ENCODE measurements around the gene CLDN3. TPM values are rescaled to one million over a fixed set of nuclear protein-coding genes. Genes with fewer than 3 reads are reported as not detected.

CLDN3 gene
- total and polyA plus RNA-seq, 9 of the 15 experiments (the other 6 are each of a cell fraction or from before 2014, with no cell fraction given) = 0.29 TPM; not detected in 8

DNA sequence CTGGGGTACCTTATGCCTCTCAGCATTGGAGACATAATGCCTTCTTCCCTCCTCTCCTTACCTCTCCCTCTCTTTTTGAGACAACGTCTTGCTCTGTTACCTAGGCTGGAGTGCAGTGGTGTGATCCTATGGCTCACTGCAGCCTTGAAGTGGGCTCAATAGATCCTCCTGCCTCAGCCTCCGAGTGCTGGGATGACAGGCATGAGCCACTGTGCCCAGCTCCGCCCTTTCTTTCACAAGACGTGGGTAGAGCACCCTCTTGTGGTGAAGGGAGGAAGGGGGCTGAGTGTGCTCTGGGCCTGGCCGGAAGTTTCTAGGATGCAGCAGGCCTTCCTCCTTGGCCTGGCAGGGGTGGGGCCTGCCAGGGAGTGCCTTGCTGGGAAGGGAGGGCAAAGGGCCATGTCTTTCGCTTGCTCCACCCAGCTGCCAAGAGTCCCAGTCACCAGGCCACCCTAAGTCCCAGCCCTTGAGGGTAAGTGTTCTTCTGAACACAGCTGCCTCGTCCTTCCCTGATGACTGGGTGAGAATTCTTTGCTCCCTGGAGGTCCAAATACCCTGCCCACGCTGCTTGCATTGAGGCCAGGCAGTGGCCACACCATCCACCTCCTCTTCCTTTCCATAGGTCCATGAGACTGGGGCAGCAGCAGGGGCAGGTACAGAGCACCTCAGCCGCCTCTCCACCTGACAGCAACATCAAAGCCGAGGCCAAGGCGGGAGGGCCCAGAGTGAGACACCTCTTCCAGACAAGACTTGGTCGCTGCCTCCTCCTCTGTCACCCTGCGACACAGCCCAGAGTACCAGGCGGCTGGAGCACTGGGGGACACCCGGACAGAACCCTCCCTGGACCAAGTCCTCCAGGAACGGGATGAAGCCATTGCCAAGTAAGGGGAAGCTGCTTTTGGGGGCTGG is 35.2 kb downstream of the CLDN3 start (continued):
- TF ChIP-seq SMARCA5 (IDR thresholded peaks at IDR 0.05) = 0 out of 2 replicates have a peak, but pooled peaks have one; percentile 39
- peak; percentile 83; the same call in 1 of the 2 replicates for TF ChIP-seq MTA3 (IDR thresholded peaks at IDR 0.05; ENCODE audit: borderline replicate concordance)
- TF ChIP-seq, protein P1, sequence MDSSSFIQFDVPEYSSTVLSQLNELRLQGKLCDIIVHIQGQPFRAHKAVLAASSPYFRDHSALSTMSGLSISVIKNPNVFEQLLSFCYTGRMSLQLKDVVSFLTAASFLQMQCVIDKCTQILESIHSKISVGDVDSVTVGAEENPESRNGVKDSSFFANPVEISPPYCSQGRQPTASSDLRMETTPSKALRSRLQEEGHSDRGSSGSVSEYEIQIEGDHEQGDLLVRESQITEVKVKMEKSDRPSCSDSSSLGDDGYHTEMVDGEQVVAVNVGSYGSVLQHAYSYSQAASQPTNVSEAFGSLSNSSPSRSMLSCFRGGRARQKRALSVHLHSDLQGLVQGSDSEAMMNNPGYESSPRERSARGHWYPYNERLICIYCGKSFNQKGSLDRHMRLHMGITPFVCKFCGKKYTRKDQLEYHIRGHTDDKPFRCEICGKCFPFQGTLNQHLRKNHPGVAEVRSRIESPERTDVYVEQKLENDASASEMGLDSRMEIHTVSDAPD (CRISPR knock-in tag; IDR thresholded peaks at IDR 0.05) = no peak
- TF ChIP-seq SUPT5H (IDR thresholded peaks at IDR 0.05) = peak; percentile 67
- TF ChIP-seq ZNF785 (CRISPR knock-in tag; IDR thresholded peaks at IDR 0.05) = no peak
- no peak for TF ChIP-seq CSDE1 (IDR thresholded peaks at IDR 0.05)
- TF ChIP-seq HDAC1 (IDR thresholded peaks at IDR 0.05) = peak in 1 of 2 experiments; percentile 52; a peak in 1 of 4 replicates
- no peak for TF ChIP-seq ZNF224 (CRISPR knock-in tag; IDR thresholded peaks at IDR 0.05)
- TF ChIP-seq, protein P2, sequence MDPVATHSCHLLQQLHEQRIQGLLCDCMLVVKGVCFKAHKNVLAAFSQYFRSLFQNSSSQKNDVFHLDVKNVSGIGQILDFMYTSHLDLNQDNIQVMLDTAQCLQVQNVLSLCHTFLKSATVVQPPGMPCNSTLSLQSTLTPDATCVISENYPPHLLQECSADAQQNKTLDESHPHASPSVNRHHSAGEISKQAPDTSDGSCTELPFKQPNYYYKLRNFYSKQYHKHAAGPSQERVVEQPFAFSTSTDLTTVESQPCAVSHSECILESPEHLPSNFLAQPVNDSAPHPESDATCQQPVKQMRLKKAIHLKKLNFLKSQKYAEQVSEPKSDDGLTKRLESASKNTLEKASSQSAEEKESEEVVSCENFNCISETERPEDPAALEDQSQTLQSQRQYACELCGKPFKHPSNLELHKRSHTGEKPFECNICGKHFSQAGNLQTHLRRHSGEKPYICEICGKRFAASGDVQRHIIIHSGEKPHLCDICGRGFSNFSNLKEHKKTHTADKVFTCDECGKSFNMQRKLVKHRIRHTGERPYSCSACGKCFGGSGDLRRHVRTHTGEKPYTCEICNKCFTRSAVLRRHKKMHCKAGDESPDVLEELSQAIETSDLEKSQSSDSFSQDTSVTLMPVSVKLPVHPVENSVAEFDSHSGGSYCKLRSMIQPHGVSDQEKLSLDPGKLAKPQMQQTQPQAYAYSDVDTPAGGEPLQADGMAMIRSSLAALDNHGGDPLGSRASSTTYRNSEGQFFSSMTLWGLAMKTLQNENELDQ (CRISPR knock-in tag; IDR thresholded peaks at IDR 0.05; ENCODE audit: borderline replicate concordance) = no peak
- no peak for TF ChIP-seq GTF2F1 (IDR thresholded peaks at IDR 0.05; ENCODE audit: low read depth, low read length)
- no peak for TF ChIP-seq MXI1 (IDR thresholded peaks at IDR 0.05; ENCODE audit: low read depth, low read length)
- TF ChIP-seq ZNF75A (CRISPR knock-in tag; IDR thresholded peaks at IDR 0.05) = no peak
- TF ChIP-seq ZNF140 (CRISPR knock-in tag; IDR thresholded peaks at IDR 0.05) = no peak
- no peak for TF ChIP-seq ZSCAN32 (CRISPR knock-in tag; IDR thresholded peaks at IDR 0.05)
- TF ChIP-seq, protein P3, sequence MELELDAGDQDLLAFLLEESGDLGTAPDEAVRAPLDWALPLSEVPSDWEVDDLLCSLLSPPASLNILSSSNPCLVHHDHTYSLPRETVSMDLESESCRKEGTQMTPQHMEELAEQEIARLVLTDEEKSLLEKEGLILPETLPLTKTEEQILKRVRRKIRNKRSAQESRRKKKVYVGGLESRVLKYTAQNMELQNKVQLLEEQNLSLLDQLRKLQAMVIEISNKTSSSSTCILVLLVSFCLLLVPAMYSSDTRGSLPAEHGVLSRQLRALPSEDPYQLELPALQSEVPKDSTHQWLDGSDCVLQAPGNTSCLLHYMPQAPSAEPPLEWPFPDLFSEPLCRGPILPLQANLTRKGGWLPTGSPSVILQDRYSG (tag; conservative IDR thresholded peaks at IDR 0.05; ENCODE audit: low read depth) = no peak
- no peak for TF ChIP-seq BACH1 (tag; IDR thresholded peaks at IDR 0.05)
- no peak for TF ChIP-seq ZNF165 (CRISPR knock-in tag; IDR thresholded peaks at IDR 0.05; ENCODE audit: borderline replicate concordance)
- no peak for TF ChIP-seq PHTF2 (CRISPR knock-in tag; IDR thresholded peaks at IDR 0.05)
- TF ChIP-seq, protein P4, sequence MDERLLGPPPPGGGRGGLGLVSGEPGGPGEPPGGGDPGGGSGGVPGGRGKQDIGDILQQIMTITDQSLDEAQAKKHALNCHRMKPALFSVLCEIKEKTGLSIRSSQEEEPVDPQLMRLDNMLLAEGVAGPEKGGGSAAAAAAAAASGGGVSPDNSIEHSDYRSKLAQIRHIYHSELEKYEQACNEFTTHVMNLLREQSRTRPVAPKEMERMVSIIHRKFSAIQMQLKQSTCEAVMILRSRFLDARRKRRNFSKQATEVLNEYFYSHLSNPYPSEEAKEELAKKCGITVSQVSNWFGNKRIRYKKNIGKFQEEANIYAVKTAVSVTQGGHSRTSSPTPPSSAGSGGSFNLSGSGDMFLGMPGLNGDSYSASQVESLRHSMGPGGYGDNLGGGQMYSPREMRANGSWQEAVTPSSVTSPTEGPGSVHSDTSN (CRISPR knock-in tag; IDR thresholded peaks at IDR 0.05; ENCODE audit: low read depth) = no peak
- TF ChIP-seq, protein P4 (tag; conservative IDR thresholded peaks at IDR 0.05; ENCODE audit: low read depth) = peak; percentile 84
- TF ChIP-seq DPF2 (IDR thresholded peaks at IDR 0.05) = peak; percentile 54
- TF ChIP-seq CBX5 (IDR thresholded peaks at IDR 0.05; ENCODE audit: borderline replicate concordance, low read depth) = no peak
- TF ChIP-seq POLR2B (IDR thresholded peaks at IDR 0.05; ENCODE audit: low read depth, partially characterized antibody) = peak; percentile 67
